HG03558 (cell line): ENCODE results near the gene KCNJ18.
"Not testable (repeated sequence)": the region's sequence is repeated elsewhere in the genome, so short reads cannot be mapped to it uniquely, and the experiment has no call there.

Experiments
- ATAC-seq: cut with Tn5 transposase; IDR thresholded peaks from one replicate; pipeline ENCODE4 v1.9.1; 2021; ENCODE audit warnings: moderate number of reproducible peaks; ENCODE audit not compliant: unreplicated experiment; ENCODE audit errors: extremely low read depth

The KCNJ18 gene

GRCh38 chr17:21691883-21692703 is at the start of gene KCNJ18:
TSS of gene KCNJ18 (plus strand) at chr17:21692523. CDS start at chr17:21702787, 10,264 bp downstream.
- not testable (repeated sequence) for ATAC-seq

- not testable (repeated sequence) for ATAC-seq
Measured at GRCh38 chr17:21648125-21648524, 44.2 kb upstream of the KCNJ18 start.

- not testable (repeated sequence) for ATAC-seq
Measured at GRCh38 chr17:21650043-21650442, 42.3 kb upstream of the KCNJ18 start.

- not testable (repeated sequence) for ATAC-seq
Measured at GRCh38 chr17:21652049-21652448, 40.3 kb upstream of the KCNJ18 start.

- not testable (repeated sequence) for ATAC-seq
Measured at GRCh38 chr17:21653211-21653610, 39.1 kb upstream of the KCNJ18 start.

- not testable (repeated sequence) for ATAC-seq
Measured at GRCh38 chr17:21656518-21657309, 35.6 kb upstream of the KCNJ18 start.

- not testable (repeated sequence) for ATAC-seq
Measured at GRCh38 chr17:21659635-21660034, 32.7 kb upstream of the KCNJ18 start.

- ATAC-seq, result not testable (repeated sequence)
Measured at GRCh38 chr17:21661455-21661854, 30.9 kb upstream of the KCNJ18 start.

GRCh38 chr17:21663166-21663565 is 29.2 kb upstream of the KCNJ18 start:
- not testable (repeated sequence) for ATAC-seq

- ATAC-seq, result not testable (repeated sequence)
Measured at GRCh38 chr17:21663614-21664474, 28.5 kb upstream of the KCNJ18 start.

- ATAC-seq, result not testable (repeated sequence)
Measured at GRCh38 chr17:21665171-21665570, 27.2 kb upstream of the KCNJ18 start.

- ATAC-seq, result not testable (repeated sequence)
Measured at GRCh38 chr17:21665935-21666493, 26.3 kb upstream of the KCNJ18 start.

- ATAC-seq, result not testable (repeated sequence)
Measured at GRCh38 chr17:21666711-21667412, 25.5 kb upstream of the KCNJ18 start.

- ATAC-seq, result not testable (repeated sequence)
Measured at GRCh38 chr17:21667413-21668117, 24.8 kb upstream of the KCNJ18 start.

- not testable (repeated sequence) for ATAC-seq
Measured at GRCh38 chr17:21668118-21668488, 24.2 kb upstream of the KCNJ18 start.

- not testable (repeated sequence) for ATAC-seq
Measured at GRCh38 chr17:21668746-21669508, 23.4 kb upstream of the KCNJ18 start.

GRCh38 chr17:21669616-21670360 is 22.5 kb upstream of the KCNJ18 start:
- ATAC-seq, result not testable (repeated sequence)
